Testis (tissue), 2 donors: ENCODE data around the gene UNC5CL.
A peak's percentile ranks its signal among the peaks of the same experiment; 100 is the strongest.
"Not testable (repeated sequence)": the region's sequence is repeated elsewhere in the genome, so short reads cannot be mapped to it uniquely, and the experiment has no call there.

Source experiments
- POLR2A ChIP-seq: fragments of 450-650 bp; IDR thresholded peaks from one replicate; pipeline ENCODE4 v1.6.1; 2017; ENCODE audit warnings: antibody characterized with exemption, mild to moderate bottlenecking, moderate library complexity
- TF ChIP-seq, protein P1 (sequence below), 3 experiments: fragments of 450-650 bp in 2 of 3; fragments of 200-600 bp in 1 of 3; sonication (generic) in 1 of 3; IDR thresholded peaks; one replicate each; pipeline ENCODE4 v1.5.1; 2016 to 2019; ENCODE audit warnings: antibody characterized with exemption in 3 of 3, mild to moderate bottlenecking in 2 of 3, moderate library complexity in 1 of 3

DNA sequence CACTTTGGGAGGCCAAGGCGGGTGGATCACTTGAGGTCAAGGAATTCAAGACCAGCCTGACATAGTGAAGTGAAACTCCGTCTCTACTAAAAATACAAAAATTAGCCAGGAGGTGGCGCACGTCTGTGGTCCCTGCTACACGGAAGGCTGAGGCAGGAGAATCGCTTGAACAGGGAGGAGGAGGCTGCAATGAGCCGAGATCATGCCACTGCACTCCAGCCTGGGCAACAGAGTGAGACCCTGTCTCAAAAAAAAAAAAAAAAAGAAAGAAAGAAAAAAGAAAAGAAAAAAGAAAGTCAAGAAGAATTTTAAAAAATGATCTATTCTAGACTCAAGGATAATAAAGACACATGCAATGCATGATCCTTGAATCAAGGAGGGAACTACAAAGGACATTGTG is 32.8 kb downstream of the UNC5CL start:
- TF ChIP-seq, protein P1, sequence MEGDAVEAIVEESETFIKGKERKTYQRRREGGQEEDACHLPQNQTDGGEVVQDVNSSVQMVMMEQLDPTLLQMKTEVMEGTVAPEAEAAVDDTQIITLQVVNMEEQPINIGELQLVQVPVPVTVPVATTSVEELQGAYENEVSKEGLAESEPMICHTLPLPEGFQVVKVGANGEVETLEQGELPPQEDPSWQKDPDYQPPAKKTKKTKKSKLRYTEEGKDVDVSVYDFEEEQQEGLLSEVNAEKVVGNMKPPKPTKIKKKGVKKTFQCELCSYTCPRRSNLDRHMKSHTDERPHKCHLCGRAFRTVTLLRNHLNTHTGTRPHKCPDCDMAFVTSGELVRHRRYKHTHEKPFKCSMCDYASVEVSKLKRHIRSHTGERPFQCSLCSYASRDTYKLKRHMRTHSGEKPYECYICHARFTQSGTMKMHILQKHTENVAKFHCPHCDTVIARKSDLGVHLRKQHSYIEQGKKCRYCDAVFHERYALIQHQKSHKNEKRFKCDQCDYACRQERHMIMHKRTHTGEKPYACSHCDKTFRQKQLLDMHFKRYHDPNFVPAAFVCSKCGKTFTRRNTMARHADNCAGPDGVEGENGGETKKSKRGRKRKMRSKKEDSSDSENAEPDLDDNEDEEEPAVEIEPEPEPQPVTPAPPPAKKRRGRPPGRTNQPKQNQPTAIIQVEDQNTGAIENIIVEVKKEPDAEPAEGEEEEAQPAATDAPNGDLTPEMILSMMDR (IDR thresholded peaks at IDR 0.05): peak in 2 of 3 experiments; percentile 52 to 56
- TF ChIP-seq POLR2A: not testable (repeated sequence)
